ENCODE results near the gene FHIT. TPM values are rescaled to one million over a fixed set of nuclear protein-coding genes. Genes with fewer than 3 reads are reported as not detected.

The FHIT gene
- total RNA-seq, 1 experiment from 2014 or later: 3.6 TPM

DNA sequence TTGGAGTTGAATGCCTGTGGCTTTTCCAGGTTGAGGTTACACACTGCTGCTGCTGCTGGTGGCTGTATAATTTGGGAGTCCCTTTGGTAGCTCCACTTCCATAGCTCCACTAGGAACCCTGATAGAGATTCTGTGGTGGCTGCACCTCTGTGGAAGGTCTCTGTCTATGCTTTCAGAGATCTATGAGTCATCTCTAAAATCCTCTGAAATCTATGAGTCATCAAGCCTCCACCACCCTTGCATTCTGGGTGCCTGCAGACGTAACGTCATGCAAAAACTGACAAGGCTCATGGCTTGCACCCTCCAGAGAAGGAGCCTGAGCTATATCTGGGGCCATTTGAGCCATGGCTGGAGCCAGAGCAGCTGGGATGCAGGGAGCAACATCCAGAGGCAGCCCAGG lies 1164.4 kb downstream of the FHIT start:
- Histone ChIP-seq H3F3A (ENCODE audit: low read length, unreplicated experiment) (no peaks in the 10 kb centered on the region), H4K20me1 (ENCODE audit: low read length) (no peaks in the 10 kb centered on the region), H3K4me3 (ENCODE audit: low read length) (no peak overlapping the region), H3K9ac (ENCODE audit: low read length) (no peak overlapping the region), H2AFZ (ENCODE audit: low read length) (no peak overlapping the region), H3K4me1 (ENCODE audit: insufficient read depth, low read length) (no peaks in the 10 kb centered on the region), H3K79me2 (ENCODE audit: low read length) (no peaks in the 10 kb centered on the region), H3K9me2 (replicated peaks; ENCODE audit: low read length) (no peaks in the 10 kb centered on the region), H3K27me3 (ENCODE audit: low read length) (no peaks in the 10 kb centered on the region), H3K4me2 (ENCODE audit: low read length) (no peak overlapping the region), H3K27ac (ENCODE audit: low read length) (no peak overlapping the region), H3K36me3 (ENCODE audit: low read depth, low read length) (no peaks in the 10 kb centered on the region), H3K9me3 (ENCODE audit: low read length) (0 out of 2 replicates have a peak, but pooled peaks cover under 1% of the 10 kb centered on the region)
- intact Hi-C loops (cut with micrococcal nuclease): no loop called here
- CTCF ChIA-PET: no interaction called here
- POLR2A ChIA-PET (ENCODE audit: unreplicated experiment): no interaction called here
- BruUV-seq (replicated peaks): no TSS peak
- peak; percentile 29; the same call in 1 of the 2 replicates for ATAC-seq
- DNase-seq: peak; percentile 50
- TF ChIP-seq EZH2 (IDR thresholded peaks at IDR 0.05; ENCODE audit: low read length, unreplicated experiment): no peak
- TF ChIP-seq EZH2phosphoT487 (IDR thresholded peaks at IDR 0.05; ENCODE audit: borderline replicate concordance, low read length): no peak
- TF ChIP-seq, protein P1, sequence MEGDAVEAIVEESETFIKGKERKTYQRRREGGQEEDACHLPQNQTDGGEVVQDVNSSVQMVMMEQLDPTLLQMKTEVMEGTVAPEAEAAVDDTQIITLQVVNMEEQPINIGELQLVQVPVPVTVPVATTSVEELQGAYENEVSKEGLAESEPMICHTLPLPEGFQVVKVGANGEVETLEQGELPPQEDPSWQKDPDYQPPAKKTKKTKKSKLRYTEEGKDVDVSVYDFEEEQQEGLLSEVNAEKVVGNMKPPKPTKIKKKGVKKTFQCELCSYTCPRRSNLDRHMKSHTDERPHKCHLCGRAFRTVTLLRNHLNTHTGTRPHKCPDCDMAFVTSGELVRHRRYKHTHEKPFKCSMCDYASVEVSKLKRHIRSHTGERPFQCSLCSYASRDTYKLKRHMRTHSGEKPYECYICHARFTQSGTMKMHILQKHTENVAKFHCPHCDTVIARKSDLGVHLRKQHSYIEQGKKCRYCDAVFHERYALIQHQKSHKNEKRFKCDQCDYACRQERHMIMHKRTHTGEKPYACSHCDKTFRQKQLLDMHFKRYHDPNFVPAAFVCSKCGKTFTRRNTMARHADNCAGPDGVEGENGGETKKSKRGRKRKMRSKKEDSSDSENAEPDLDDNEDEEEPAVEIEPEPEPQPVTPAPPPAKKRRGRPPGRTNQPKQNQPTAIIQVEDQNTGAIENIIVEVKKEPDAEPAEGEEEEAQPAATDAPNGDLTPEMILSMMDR (conservative IDR thresholded peaks at IDR 0.05; ENCODE audit: low read depth, low read length): no peak

DNA sequence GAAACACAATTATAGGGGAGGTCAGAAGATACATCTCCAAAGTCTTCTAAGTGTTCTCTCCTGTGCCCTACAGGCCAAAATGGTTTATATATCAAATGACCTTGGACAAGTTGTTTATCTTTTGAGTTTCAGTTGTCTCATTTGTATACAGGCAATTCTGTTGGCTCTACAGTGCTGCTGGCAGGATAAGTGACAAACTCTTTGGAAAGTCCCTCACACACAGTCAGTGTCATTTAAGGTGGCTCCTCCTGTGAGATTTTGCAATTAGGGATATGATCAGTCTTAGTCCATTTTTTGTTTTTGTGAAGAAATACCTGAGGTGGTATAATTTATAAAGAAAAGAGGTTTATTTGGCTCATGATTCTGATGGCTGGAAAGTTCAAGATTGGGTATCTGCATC lies 1165.6 kb downstream of the FHIT start:
- Histone ChIP-seq H3K9ac (ENCODE audit: low read length) (no peak overlapping the region), H3K9me2 (replicated peaks; ENCODE audit: low read length) (no peaks in the 10 kb centered on the region), H3K27ac (ENCODE audit: low read length) (no peak overlapping the region), H3F3A (ENCODE audit: low read length, unreplicated experiment) (no peaks in the 10 kb centered on the region), H3K27me3 (ENCODE audit: low read length) (no peaks in the 10 kb centered on the region), H4K20me1 (ENCODE audit: low read length) (no peaks in the 10 kb centered on the region), H3K4me3 (ENCODE audit: low read length) (no peak overlapping the region), H3K4me1 (ENCODE audit: insufficient read depth, low read length) (no peaks in the 10 kb centered on the region), H3K4me2 (ENCODE audit: low read length) (no peak overlapping the region), H3K79me2 (ENCODE audit: low read length) (no peaks in the 10 kb centered on the region), H2AFZ (ENCODE audit: low read length) (no peak overlapping the region), H3K9me3 (ENCODE audit: low read length) (peaks cover 3% of the 10 kb centered on the region; the same call in 1 of the 2 replicates), H3K36me3 (ENCODE audit: low read depth, low read length) (no peaks in the 10 kb centered on the region)
- POLR2A ChIA-PET (ENCODE audit: unreplicated experiment): no interaction called here
- CTCF ChIA-PET: no interaction called here
- TF ChIP-seq, protein P1 (conservative IDR thresholded peaks at IDR 0.05; ENCODE audit: low read depth, low read length): no peak
- no peak for TF ChIP-seq EZH2phosphoT487 (IDR thresholded peaks at IDR 0.05; ENCODE audit: borderline replicate concordance, low read length)
- ATAC-seq (no peak), DNase-seq (no peak)
- BruUV-seq (replicated peaks): no TSS peak
- intact Hi-C loops (cut with micrococcal nuclease): no loop called here

DNA sequence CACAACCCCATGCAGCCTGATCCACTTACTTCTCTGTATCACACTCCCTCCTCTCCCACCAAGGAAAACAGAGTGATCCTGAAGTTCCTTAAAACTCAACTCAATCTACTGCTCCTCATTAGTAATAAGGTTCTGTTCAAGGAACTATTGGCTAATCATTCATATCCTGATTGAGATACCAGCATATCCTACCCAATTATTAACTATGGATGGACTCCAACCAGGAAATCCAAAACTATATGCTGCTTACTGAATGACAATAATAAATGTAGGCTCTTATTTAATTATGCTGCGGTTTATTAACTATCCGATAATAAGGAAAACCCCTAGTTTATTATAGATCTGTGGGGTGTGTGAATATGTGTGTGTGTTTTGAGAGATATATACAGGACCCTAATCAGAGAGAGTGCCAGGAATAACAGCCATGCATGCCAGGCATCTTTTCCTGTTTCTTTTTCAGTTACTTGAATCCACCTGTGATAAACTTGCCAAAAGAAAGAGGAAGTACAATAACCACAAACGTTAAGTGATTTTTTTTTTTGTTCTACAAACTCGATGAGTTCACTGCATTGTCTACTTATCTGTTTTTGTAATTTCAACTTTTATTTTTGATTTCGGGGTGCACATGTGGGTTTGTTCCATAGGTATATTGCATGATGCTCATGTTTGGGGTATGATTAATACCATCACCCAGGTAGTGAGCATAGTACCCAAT lies 1169.7 kb downstream of the FHIT start:
- intact Hi-C loops (cut with micrococcal nuclease): no loop called here
- Histone ChIP-seq H3K9me2 (replicated peaks; ENCODE audit: low read length) (no peaks in the 10 kb centered on the region), H3K79me2 (ENCODE audit: low read length) (no peaks in the 10 kb centered on the region), H3K36me3 (ENCODE audit: low read depth, low read length) (no peaks in the 10 kb centered on the region), H4K20me1 (ENCODE audit: low read length) (no peaks in the 10 kb centered on the region), H3K27me3 (ENCODE audit: low read length) (no peaks in the 10 kb centered on the region), H3K4me2 (ENCODE audit: low read length) (no peak overlapping the region), H3K9ac (ENCODE audit: low read length) (no peak overlapping the region), H3F3A (ENCODE audit: low read length, unreplicated experiment) (no peaks in the 10 kb centered on the region), H3K9me3 (ENCODE audit: low read length) (peaks cover 3% of the 10 kb centered on the region; the same call in 1 of the 2 replicates), H2AFZ (ENCODE audit: low read length) (no peak overlapping the region), H3K4me3 (ENCODE audit: low read length) (no peak overlapping the region), H3K4me1 (ENCODE audit: insufficient read depth, low read length) (no peaks in the 10 kb centered on the region), H3K27ac (ENCODE audit: low read length) (no peak overlapping the region)
- ATAC-seq (no peak), DNase-seq (no peak)
- no TSS peak for BruUV-seq (replicated peaks)
- POLR2A ChIA-PET (ENCODE audit: unreplicated experiment): no interaction called here
- CTCF ChIA-PET: no interaction called here
- TF ChIP-seq, protein P1 (conservative IDR thresholded peaks at IDR 0.05; ENCODE audit: low read depth, low read length): no peak
- TF ChIP-seq EZH2 (IDR thresholded peaks at IDR 0.05; ENCODE audit: low read length, unreplicated experiment): no peak
- no peak for TF ChIP-seq EZH2phosphoT487 (IDR thresholded peaks at IDR 0.05; ENCODE audit: borderline replicate concordance, low read length)

Data from PC-3 (cell line).